Esophagus squamous epithelium (tissue), 4 donors: ENCODE measurements around the gene GAS2L2.

ENCODE experiments used
- CTCF ChIP-seq, 6 experiments: fragments of 450-650 bp in 4 of 6; fragments of 200-600 bp in 2 of 6; sonication (generic) in 2 of 6; IDR thresholded peaks; one replicate each; pipeline ENCODE4 v1.5.1; 2016 to 2019; ENCODE audit warnings: antibody characterized with exemption in 6 of 6, mild to moderate bottlenecking in 4 of 6, moderate library complexity in 4 of 6
- POLR2A ChIP-seq, 4 donors: fragments of 450-650 bp; IDR thresholded peaks; one replicate each; pipeline ENCODE4 v1.6.1; 2017; ENCODE audit warnings: antibody characterized with exemption in 4 of 4, mild to moderate bottlenecking in 4 of 4, moderate library complexity in 3 of 4

DNA sequence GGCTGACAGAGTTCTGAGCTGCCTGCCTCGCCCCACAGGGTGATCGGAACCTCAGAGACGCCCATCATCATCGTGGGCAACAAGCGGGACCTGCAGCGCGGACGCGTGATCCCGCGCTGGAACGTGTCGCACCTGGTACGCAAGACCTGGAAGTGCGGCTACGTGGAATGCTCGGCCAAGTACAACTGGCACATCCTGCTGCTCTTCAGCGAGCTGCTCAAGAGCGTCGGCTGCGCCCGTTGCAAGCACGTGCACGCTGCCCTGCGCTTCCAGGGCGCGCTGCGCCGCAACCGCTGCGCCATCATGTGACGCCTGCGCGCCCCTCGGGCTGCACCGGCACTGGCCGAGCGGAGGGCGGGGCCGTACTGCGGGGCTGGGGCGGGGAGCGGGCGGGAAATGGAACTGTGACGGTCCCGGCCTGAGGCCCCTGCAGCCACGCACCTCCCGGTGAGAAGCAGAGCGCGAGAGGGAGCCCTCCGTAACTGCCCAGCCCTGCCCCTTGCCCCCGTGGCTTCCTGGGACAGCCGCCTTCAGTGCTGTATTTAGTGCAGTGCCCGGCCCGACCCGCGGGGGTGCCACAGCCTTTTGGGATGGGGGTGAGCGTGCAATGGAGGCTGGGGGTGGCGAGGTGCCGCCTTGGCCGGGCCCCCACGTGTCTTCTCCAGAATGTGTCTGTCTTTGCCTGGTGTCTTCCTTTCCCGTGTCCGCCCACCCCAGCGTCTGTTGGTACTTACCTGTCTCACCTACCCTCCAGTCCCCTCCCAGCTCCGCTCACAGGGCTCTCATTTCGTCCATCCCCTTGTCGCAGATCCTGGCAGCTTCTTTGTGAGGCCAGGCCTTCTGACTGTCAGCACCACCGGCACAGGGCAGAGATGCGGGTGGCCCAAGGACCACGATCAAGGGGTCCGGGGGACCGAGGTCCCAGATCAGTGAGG is 11.8 kb downstream of the GAS2L2 start:
- TF ChIP-seq CTCF (IDR thresholded peaks at IDR 0.05): no peak
- TF ChIP-seq POLR2A (IDR thresholded peaks at IDR 0.05): no peak
